ENCODE results near the gene CBARP. TPM values are rescaled to one million over a fixed set of nuclear protein-coding genes. Genes with fewer than 3 reads are reported as not detected.

Gene CBARP
- polyA plus RNA-seq, 1 of the 3 experiments (the other 2 are of a cell fraction), result 5.1 TPM

GRCh38 chr19:1273263-1274041, 35.6 kb upstream of the CBARP start:
- Histone ChIP-seq H3K36me3 (replicated peaks in 1 of 2; ENCODE audit: control insufficient read depth in 1 of 2, insufficient read depth in 2 of 2, low read length in 1 of 2) (peaks cover 47 to 56% of the 10 kb centered on the region in 2 experiments), H3K27ac (ENCODE audit: low read depth in 2 of 2, low read length in 1 of 2) (peak overlapping the region; percentile 30 to 41), H4K20me1 (ENCODE audit: insufficient read depth) (peaks cover 53% of the 10 kb centered on the region), H2AFZ (ENCODE audit: low read depth) (no peak overlapping the region), H3F3A (replicated peaks; ENCODE audit: insufficient read depth) (peaks cover 53% of the 10 kb centered on the region), H3K9me2 (no peaks in the 10 kb centered on the region), H3K9ac (no peak overlapping the region; the same call in 1 of the 2 replicates), H3K4me2 (peak overlapping the region; percentile 100; the same call in 1 of the 2 replicates), H3K9me3 (no peaks in the 10 kb centered on the region), H3K4me1 (ENCODE audit: control insufficient read depth in 1 of 2, insufficient read depth in 2 of 2, low read depth in 1 of 2, low read length in 1 of 2) (peaks cover 30 to 52% of the 10 kb centered on the region in 2 experiments; a peak in 2 of 4 replicates), H3K4me3 (ENCODE audit: low read depth in 2 of 2, low read length in 1 of 2) (no peak overlapping the region), H3K79me2 (ENCODE audit: insufficient read depth) (peaks cover 72% of the 10 kb centered on the region), H3K27me3 (ENCODE audit: insufficient read depth) (no peaks in the 10 kb centered on the region)
- CTCF ChIA-PET, result interaction anchor here (0.7 to 5.8 kb wide), 6 partner anchors 12 to 169 kb away, joined by 3 to 62 read pairs (median 4); partner anchors contain the start of gene GPX4
- peak; percentile 1; the same call in 1 of the 2 replicates for TF ChIP-seq POLR2AphosphoS5 (IDR thresholded peaks at IDR 0.05; ENCODE audit: low read depth, low read length)
- no peak for TF ChIP-seq RCOR1 (IDR thresholded peaks at IDR 0.05; ENCODE audit: low read length)
- TF ChIP-seq SIN3A (IDR thresholded peaks at IDR 0.05; ENCODE audit: borderline replicate concordance, low read depth, low read length), result peak; percentile 56; the same call in 1 of the 2 replicates
- no peak for TF ChIP-seq ELF1 (IDR thresholded peaks at IDR 0.05)
- no peak for TF ChIP-seq EZH2phosphoT487 (IDR thresholded peaks at IDR 0.05; ENCODE audit: borderline replicate concordance, low read depth)
- TF ChIP-seq FOXJ3 (CRISPR knock-in tag; IDR thresholded peaks at IDR 0.05), result no peak
- no peak for TF ChIP-seq NFIC (IDR thresholded peaks at IDR 0.05; ENCODE audit: borderline replicate concordance)
- no peak for TF ChIP-seq MAX (IDR thresholded peaks at IDR 0.05; ENCODE audit: low read depth)
- TF ChIP-seq ZBTB33 (IDR thresholded peaks at IDR 0.05; ENCODE audit: borderline replicate concordance, low read depth), result no peak
- no peak for TF ChIP-seq NRF1 (IDR thresholded peaks at IDR 0.05; ENCODE audit: low read depth, low read length)
- POLR2A ChIA-PET, result interaction anchor here (0.6 to 1.2 kb wide), 6 partner anchors 20 to 477 kb away, joined by 3 to 8 read pairs (median 3); no protein-coding TSS in a partner anchor
- DNase-seq, result no peak
- 94% methylated on average over 20 of the region's 25 CpGs for WGBS (ENCODE audit: low lambda C conversion rate)

- WGBS (ENCODE audit: low lambda C conversion rate), result 91% methylated on average over 30 of the region's 33 CpGs
- DNase-seq, result no peak
- Histone ChIP-seq H3K4me2 (0 out of 2 replicates have a peak overlapping the region, but pooled peaks have one; percentile 98), H3K9me3 (no peaks in the 10 kb centered on the region), H2AFZ (ENCODE audit: low read depth) (no peak overlapping the region), H3K27me3 (ENCODE audit: insufficient read depth) (no peaks in the 10 kb centered on the region), H4K20me1 (ENCODE audit: insufficient read depth) (peaks cover 53% of the 10 kb centered on the region), H3K36me3 (replicated peaks in 1 of 2; ENCODE audit: control insufficient read depth in 1 of 2, insufficient read depth in 2 of 2, low read length in 1 of 2) (peaks cover 45 to 54% of the 10 kb centered on the region in 2 experiments), H3F3A (replicated peaks; ENCODE audit: insufficient read depth) (peaks cover 55% of the 10 kb centered on the region), H3K4me1 (ENCODE audit: control insufficient read depth in 1 of 2, insufficient read depth in 2 of 2, low read depth in 1 of 2, low read length in 1 of 2) (peaks cover 31 to 60% of the 10 kb centered on the region in 2 experiments; a peak in 2 of 4 replicates), H3K9ac (no peak overlapping the region), H3K27ac (ENCODE audit: low read depth in 2 of 2, low read length in 1 of 2) (peak overlapping the region in 1 of 2 experiments; percentile 91; a peak in 2 of 4 replicates), H3K4me3 (ENCODE audit: low read depth in 2 of 2, low read length in 1 of 2) (no peak overlapping the region), H3K79me2 (ENCODE audit: insufficient read depth) (peaks cover 74% of the 10 kb centered on the region), H3K9me2 (no peaks in the 10 kb centered on the region)
- ChIA-PET POLR2A (interaction anchor here (0.9 to 1.2 kb wide), 4 partner anchors 8 to 178 kb away, joined by 3 to 8 read pairs (median 3); no protein-coding TSS in a partner anchor), CTCF (interaction anchor here (0.7 to 5.8 kb wide), 7 partner anchors 11 to 99 kb away, joined by 3 to 62 read pairs (median 3); no protein-coding TSS in a partner anchor)
- no peak for TF ChIP-seq FOXM1 (IDR thresholded peaks at IDR 0.05; ENCODE audit: low read depth)
- TF ChIP-seq RXRA (IDR thresholded peaks at IDR 0.05; ENCODE audit: borderline replicate concordance, low read depth), result no peak
- no peak for TF ChIP-seq TEAD4 (IDR thresholded peaks at IDR 0.05; ENCODE audit: borderline replicate concordance, insufficient read depth)
- TF ChIP-seq SIN3A (IDR thresholded peaks at IDR 0.05; ENCODE audit: borderline replicate concordance, low read depth, low read length), result no peak
- TF ChIP-seq PBX3 (IDR thresholded peaks at IDR 0.05), result no peak
- TF ChIP-seq ELF1 (IDR thresholded peaks at IDR 0.05), result no peak
- TF ChIP-seq RFX5 (IDR thresholded peaks at IDR 0.05; ENCODE audit: low read length), result no peak
- no peak for TF ChIP-seq NFIC (IDR thresholded peaks at IDR 0.05; ENCODE audit: borderline replicate concordance)
- no peak for TF ChIP-seq CHD2 (IDR thresholded peaks at IDR 0.05; ENCODE audit: low read length, partially characterized antibody)
- no peak for TF ChIP-seq NRF1 (IDR thresholded peaks at IDR 0.05; ENCODE audit: low read depth, low read length)
- no peak for TF ChIP-seq TAF1 (IDR thresholded peaks at IDR 0.05; ENCODE audit: borderline replicate concordance, low read depth, low read length)
Measured at GRCh38 chr19:1272423-1273262, 34.8 kb upstream of the CBARP start.

Measured in SK-N-SH (cell line).